ENCODE data around the gene PHF21A. TPM values are rescaled to one million over a fixed set of nuclear protein-coding genes. Genes with fewer than 3 reads are reported as not detected.

PHF21A gene
- total and polyA plus RNA-seq, 10 of the 15 experiments (the other 5 are each of a cell fraction or from before 2014, with no cell fraction given), result 2.6 to 37.2 (median 16.0) TPM

DNA sequence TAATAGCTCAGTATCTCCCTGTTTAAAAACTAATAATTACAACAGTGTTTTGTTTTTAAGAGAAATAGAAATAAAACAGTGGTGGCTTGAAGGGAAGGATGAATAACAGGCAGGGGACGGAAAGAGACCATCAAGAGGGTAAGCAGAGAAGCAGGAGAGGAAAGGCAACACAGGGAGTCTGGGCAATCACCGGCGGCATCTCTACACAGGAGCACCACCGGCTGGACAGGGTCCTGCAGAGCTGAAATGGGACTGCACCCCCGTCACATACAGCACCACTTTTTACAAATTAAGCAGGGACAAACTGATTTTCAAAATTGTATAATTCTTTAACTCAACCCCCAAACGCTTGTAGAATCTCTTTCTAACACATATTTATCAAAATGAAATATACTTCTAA is 18.4 kb downstream of the PHF21A start (continued):
- TF ChIP-seq ETV6 (conservative IDR thresholded peaks at IDR 0.05 in 1 of 2, IDR thresholded peaks at IDR 0.05 in 1 of 2; ENCODE audit: borderline replicate concordance in 1 of 2, low read depth in 1 of 2) (no peak), POLR2A (IDR thresholded peaks at IDR 0.05; ENCODE audit: low read depth, low read length) (no peak), SIX5 (IDR thresholded peaks at IDR 0.05; ENCODE audit: low read depth, low read length, severe bottlenecking) (no peak), PAX5 (IDR thresholded peaks at IDR 0.05; ENCODE audit: borderline replicate concordance, low read depth, low read length) (no peak), MTA3 (IDR thresholded peaks at IDR 0.05; ENCODE audit: borderline replicate concordance, low read length) (no peak), ATF3 (IDR thresholded peaks at IDR 0.05; ENCODE audit: borderline replicate concordance, extremely low read depth, low read depth, low read length) (no peak), ZNF217 (IDR thresholded peaks at IDR 0.05) (no peak), RAD21 (IDR thresholded peaks at IDR 0.05; ENCODE audit: insufficient read depth, low read depth, low read length) (no peak), E2F4 (IDR thresholded peaks at IDR 0.05; ENCODE audit: low read depth, low read length) (no peak), FOXM1 (IDR thresholded peaks at IDR 0.05; ENCODE audit: low read depth, low read length) (no peak)
- TF ChIP-seq, protein P1, sequence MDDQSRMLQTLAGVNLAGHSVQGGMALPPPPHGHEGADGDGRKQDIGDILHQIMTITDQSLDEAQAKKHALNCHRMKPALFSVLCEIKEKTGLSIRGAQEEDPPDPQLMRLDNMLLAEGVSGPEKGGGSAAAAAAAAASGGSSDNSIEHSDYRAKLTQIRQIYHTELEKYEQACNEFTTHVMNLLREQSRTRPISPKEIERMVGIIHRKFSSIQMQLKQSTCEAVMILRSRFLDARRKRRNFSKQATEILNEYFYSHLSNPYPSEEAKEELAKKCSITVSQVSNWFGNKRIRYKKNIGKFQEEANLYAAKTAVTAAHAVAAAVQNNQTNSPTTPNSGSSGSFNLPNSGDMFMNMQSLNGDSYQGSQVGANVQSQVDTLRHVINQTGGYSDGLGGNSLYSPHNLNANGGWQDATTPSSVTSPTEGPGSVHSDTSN (IDR thresholded peaks at IDR 0.05; ENCODE audit: insufficient replicate concordance, low read depth, low read length), result no peak

Data from GM12878 (cell line).